ENCODE results near the gene IQCF2. TPM values are rescaled to one million over a fixed set of nuclear protein-coding genes. Genes with fewer than 3 reads are reported as not detected.

Gene IQCF2
- total RNA-seq, 2 donors from 2014 or later, result not detected

- DNase-seq, result no peak
- Mint-ChIP-seq H3K27ac (no peak overlapping the region), H3K4me3 (no peak overlapping the region), H3K27me3 (ENCODE audit: insufficient read depth) (no peaks in the 10 kb centered on the region), H3K36me3 (ENCODE audit: low read depth) (no peaks in the 10 kb centered on the region), H3K9me3 (peaks cover 2% of the 10 kb centered on the region), H3K4me1 (peaks cover 15% of the 10 kb centered on the region)
- TF ChIP-seq CTCF (conservative IDR thresholded peaks at IDR 0.05), result no peak
- no peak overlapping the region for H3K27ac ChIP-seq (ENCODE audit: low read depth, low read length)
- H3K27me3 ChIP-seq (ENCODE audit: control insufficient read depth, insufficient read depth, low read length, poor library complexity, severe bottlenecking), result no peaks in the 10 kb centered on the region
- H3K4me3 ChIP-seq (ENCODE audit: low read length), result no peak overlapping the region
- H3K36me3 ChIP-seq (ENCODE audit: control insufficient read depth, insufficient read depth, low read length), result no peaks in the 10 kb centered on the region
- 94 to 96% methylated on average over 2 of the region's 2 CpGs for WGBS, 2 experiments (ENCODE audit: insufficient coverage in 1 of 2, insufficient read length in 1 of 2)
- H3K9ac ChIP-seq (ENCODE audit: extremely low read depth, low read length, poor library complexity, severe bottlenecking), result no peak overlapping the region
- peaks cover 9% of the 10 kb centered on the region for H3K4me1 ChIP-seq (ENCODE audit: control insufficient read depth, insufficient read depth, low read length)
- peaks cover 18% of the 10 kb centered on the region for H3K9me3 ChIP-seq (ENCODE audit: control insufficient read depth, low read length)
Observed at GRCh38 chr3:51887620-51888019, 26.2 kb downstream of the IQCF2 start.

- DNase-seq, result no peak
- TF ChIP-seq CTCF (conservative IDR thresholded peaks at IDR 0.05), result no peak
- Mint-ChIP-seq H3K27ac (no peak overlapping the region), H3K36me3 (ENCODE audit: low read depth) (no peaks in the 10 kb centered on the region), H3K9me3 (peaks cover 2% of the 10 kb centered on the region), H3K4me1 (peaks cover 19% of the 10 kb centered on the region), H3K4me3 (no peak overlapping the region), H3K27me3 (ENCODE audit: insufficient read depth) (no peaks in the 10 kb centered on the region)
- Histone ChIP-seq H3K36me3 (ENCODE audit: control insufficient read depth, insufficient read depth, low read length) (no peaks in the 10 kb centered on the region), H3K4me1 (ENCODE audit: control insufficient read depth, insufficient read depth, low read length) (peaks cover 9% of the 10 kb centered on the region), H3K27me3 (ENCODE audit: control insufficient read depth, insufficient read depth, low read length, poor library complexity, severe bottlenecking) (no peaks in the 10 kb centered on the region), H3K9ac (ENCODE audit: extremely low read depth, low read length, poor library complexity, severe bottlenecking) (no peak overlapping the region), H3K4me3 (ENCODE audit: low read length) (no peak overlapping the region), H3K27ac (ENCODE audit: low read depth, low read length) (no peak overlapping the region), H3K9me3 (ENCODE audit: control insufficient read depth, low read length) (peaks cover 18% of the 10 kb centered on the region)
- WGBS, 2 experiments (ENCODE audit: insufficient coverage in 1 of 2, insufficient read length in 1 of 2), result 97 to 99% methylated on average over 9 to 12 of the region's 12 CpGs
Observed at GRCh38 chr3:51888463-51889105, 27.2 kb downstream of the IQCF2 start.

- Histone ChIP-seq H3K9me3 (ENCODE audit: control insufficient read depth, low read length) (peaks cover 5% of the 10 kb centered on the region), H3K4me3 (ENCODE audit: low read length) (no peak overlapping the region), H3K9ac (ENCODE audit: extremely low read depth, low read length, poor library complexity, severe bottlenecking) (no peak overlapping the region), H3K27me3 (ENCODE audit: control insufficient read depth, insufficient read depth, low read length, poor library complexity, severe bottlenecking) (no peaks in the 10 kb centered on the region), H3K4me1 (ENCODE audit: control insufficient read depth, insufficient read depth, low read length) (peaks cover 9% of the 10 kb centered on the region), H3K36me3 (ENCODE audit: control insufficient read depth, insufficient read depth, low read length) (no peaks in the 10 kb centered on the region), H3K27ac (ENCODE audit: low read depth, low read length) (no peak overlapping the region)
- 92 to 94% methylated on average over 6 to 7 of the region's 7 CpGs for WGBS, 2 experiments (ENCODE audit: insufficient coverage in 1 of 2, insufficient read length in 1 of 2)
- no peak for TF ChIP-seq CTCF (conservative IDR thresholded peaks at IDR 0.05)
- Mint-ChIP-seq H3K27me3 (ENCODE audit: insufficient read depth) (no peaks in the 10 kb centered on the region), H3K27ac (no peak overlapping the region), H3K4me3 (no peak overlapping the region), H3K9me3 (no peaks in the 10 kb centered on the region), H3K4me1 (peaks cover 21% of the 10 kb centered on the region), H3K36me3 (ENCODE audit: low read depth) (no peaks in the 10 kb centered on the region)
- no peak for DNase-seq
Observed at GRCh38 chr3:51891242-51892039, 30.0 kb downstream of the IQCF2 start.
